K562 (cell line): ENCODE measurements around the gene CDK5R1. TPM values are rescaled to one million over a fixed set of nuclear protein-coding genes. Genes with fewer than 3 reads are reported as not detected.

Experiments used
- ATF4 ChIP-seq: fragments of 450-650 bp; formaldehyde crosslinking; IDR thresholded peaks from 2 replicates; pipeline ENCODE4 v1.4.0; 2022; ENCODE audit warnings: mild to moderate bottlenecking, moderate library complexity
- CBFB ChIP-seq: sonication (generic); formaldehyde crosslinking; IDR thresholded peaks from 2 replicates; pipeline ENCODE4 v1.4.0; 2020; ENCODE audit warnings: mild to moderate bottlenecking, missing genetic modification reagents
- CCAR2 ChIP-seq: fragments of 200-400 bp; formaldehyde crosslinking; IDR thresholded peaks from 2 replicates; pipeline ENCODE4 v1.6.1; 2017; ENCODE audit warnings: mild to moderate bottlenecking, low read depth, low read length
- E2F3 ChIP-seq: fragments of 250-450 bp; sonication (Bioruptor Pico); IDR thresholded peaks from 2 replicates; pipeline ENCODE4 v1.4.0; 2020; ENCODE audit warnings: mild to moderate bottlenecking
- ESRRA ChIP-seq: fragments of 450-650 bp; IDR thresholded peaks from 2 replicates; pipeline ENCODE4 v1.6.1; 2014; ENCODE audit warnings: low read depth, mild to moderate bottlenecking, moderate library complexity, borderline replicate concordance
- HSF4 ChIP-seq: fragments of 250-450 bp; sonication (Bioruptor Pico); IDR thresholded peaks from 2 replicates; pipeline ENCODE4 v2.1.2; 2022; ENCODE audit warnings: mild to moderate bottlenecking, moderate library complexity, borderline replicate concordance
- KDM5B ChIP-seq: fragments of 200-600 bp; sonication (generic); IDR thresholded peaks from 2 replicates; pipeline ENCODE4 v1.6.1; 2012; ENCODE audit warnings: low read depth, mild to moderate bottlenecking, moderate library complexity, low read length, control low read depth, inconsistent platforms; ENCODE audit not compliant: insufficient replicate concordance
- MED1 ChIP-seq: sonication (generic); formaldehyde crosslinking; IDR thresholded peaks from 2 replicates; pipeline ENCODE4 v1.8.1; 2023; ENCODE audit warnings: missing genetic modification reagents, borderline replicate concordance
- MXI1 ChIP-seq: IDR thresholded peaks from 2 replicates; pipeline ENCODE4 v1.6.1; 2011; ENCODE audit warnings: low read depth, mild to moderate bottlenecking, improper control_type of control experiment, low read length
- NCOR1 ChIP-seq: fragments of 450-650 bp; IDR thresholded peaks from 2 replicates; pipeline ENCODE4 v1.6.1; 2016; ENCODE audit warnings: mild to moderate bottlenecking, moderate library complexity
- NFIC ChIP-seq: fragments of 450-650 bp; IDR thresholded peaks from 2 replicates; pipeline ENCODE4 v1.6.1; 2017; ENCODE audit warnings: mild to moderate bottlenecking, inconsistent platforms
- PHF21A ChIP-seq: fragments of 450-650 bp; IDR thresholded peaks from 2 replicates; pipeline ENCODE4 v1.6.1; 2017; ENCODE audit warnings: low read depth, borderline replicate concordance
- SAP30 ChIP-seq: fragments of 200-600 bp; sonication (generic); IDR thresholded peaks from 2 replicates; pipeline ENCODE4 v1.6.1; 2012; ENCODE audit warnings: borderline replicate concordance, low read depth, mild to moderate bottlenecking, moderate library complexity, low read length, control low read depth, inconsistent platforms; ENCODE audit not compliant: insufficient read depth, poor library complexity, severe bottlenecking
- SRSF9 ChIP-seq: fragments of 200-400 bp; formaldehyde crosslinking; IDR thresholded peaks from 2 replicates; pipeline ENCODE4 v1.6.1; 2017; ENCODE audit warnings: low read depth, low read length, borderline replicate concordance
- TCF15 ChIP-seq: fragments of 250-450 bp; sonication (Bioruptor Pico); IDR thresholded peaks from 2 replicates; pipeline ENCODE4 v1.8.0; 2022; ENCODE audit warnings: moderate library complexity, mild to moderate bottlenecking, inconsistent platforms
- ZNF354B ChIP-seq: fragments of 250-450 bp; sonication (Bioruptor Pico); IDR thresholded peaks from 2 replicates; pipeline ENCODE4 v1.4.0; 2020
- ZNF766 ChIP-seq: fragments of 200-800 bp; sonication (Bioruptor generic); conservative IDR thresholded peaks from 2 replicates; pipeline ENCODE4 v1.6.1; 2016; ENCODE audit warnings: missing genetic modification characterization, missing compliant biosample characterization
- polyA plus RNA-seq, 8 experiments: library from polyadenylated mRNA; depleted of rRNA in 4 of 8; stranded (reverse) in 5 of 8; unstranded in 3 of 8; fragments of >200 nt; fragmentation: Nextera tagmentation in 2 of 8; fragmentation: Illumina TruSeq in 1 of 8; extraction: Ambion mirVana in 2 of 8; extraction: Trizol in 1 of 8; gene quantifications; 2 replicates each; pipeline versions ENCODE4 v1.2.1 to v1.2.3, GENCODE V29; 2011 to 2014; ENCODE audit warnings: inconsistent platforms in 1 of 8, missing spikeins in 1 of 8
- total RNA-seq, 7 experiments: library from RNA; depleted of rRNA in 6 of 7; stranded (reverse); fragments of >200 nt in 6 of 7; fragmentation: Illumina TruSeq in 2 of 7; extraction: Trizol in 2 of 7; gene quantifications; 2 replicates each; pipeline versions ENCODE4 v1.2.1 to v1.2.3, GENCODE V29; 2011 to 2021; ENCODE audit warnings: low replicate concordance in 1 of 7
- TF ChIP-seq, protein P1 (sequence below): fragments of 450-650 bp; IDR thresholded peaks from 2 replicates; pipeline ENCODE4 v1.6.1; 2017; ENCODE audit warnings: antibody characterized with exemption
- TF ChIP-seq, protein P2 (sequence below): sonication (generic); formaldehyde crosslinking; IDR thresholded peaks from 2 replicates; pipeline ENCODE4 v1.8.0; 2022; ENCODE audit warnings: missing genetic modification reagents, mild to moderate bottlenecking, moderate library complexity, borderline replicate concordance
- TF ChIP-seq, protein P3 (sequence below): fragments of 250-450 bp; sonication (Bioruptor Pico); IDR thresholded peaks from 2 replicates; pipeline ENCODE4 v1.5.0; 2020; ENCODE audit warnings: mild to moderate bottlenecking, borderline replicate concordance

Gene CDK5R1
- total and polyA plus RNA-seq, 9 of the 15 experiments (the other 6 are each of a cell fraction or from before 2014, with no cell fraction given), result 0.10 to 4.8 (median 2.3) TPM

GRCh38 chr17:32486701-32487472, at the start of gene CDK5R1 (continued):
- TF ChIP-seq ESRRA (no peak), ZNF766 (CRISPR knock-in tag) (peak; percentile 63; the same call in 1 of the 2 replicates), NFIC (no peak), TCF15 (CRISPR knock-in tag) (no peak), NCOR1 (no peak), PHF21A (no peak), ATF4 (CRISPR knock-in tag) (no peak), HSF4 (CRISPR knock-in tag) (no peak), SAP30 (no peak), E2F3 (no peak), CCAR2 (no peak), ZNF354B (CRISPR knock-in tag) (no peak), MXI1 (no peak), CBFB (CRISPR knock-in tag) (no peak), KDM5B (no peak), MED1 (CRISPR knock-in tag) (no peak), SRSF9 (no peak)
- TF ChIP-seq, protein P1, sequence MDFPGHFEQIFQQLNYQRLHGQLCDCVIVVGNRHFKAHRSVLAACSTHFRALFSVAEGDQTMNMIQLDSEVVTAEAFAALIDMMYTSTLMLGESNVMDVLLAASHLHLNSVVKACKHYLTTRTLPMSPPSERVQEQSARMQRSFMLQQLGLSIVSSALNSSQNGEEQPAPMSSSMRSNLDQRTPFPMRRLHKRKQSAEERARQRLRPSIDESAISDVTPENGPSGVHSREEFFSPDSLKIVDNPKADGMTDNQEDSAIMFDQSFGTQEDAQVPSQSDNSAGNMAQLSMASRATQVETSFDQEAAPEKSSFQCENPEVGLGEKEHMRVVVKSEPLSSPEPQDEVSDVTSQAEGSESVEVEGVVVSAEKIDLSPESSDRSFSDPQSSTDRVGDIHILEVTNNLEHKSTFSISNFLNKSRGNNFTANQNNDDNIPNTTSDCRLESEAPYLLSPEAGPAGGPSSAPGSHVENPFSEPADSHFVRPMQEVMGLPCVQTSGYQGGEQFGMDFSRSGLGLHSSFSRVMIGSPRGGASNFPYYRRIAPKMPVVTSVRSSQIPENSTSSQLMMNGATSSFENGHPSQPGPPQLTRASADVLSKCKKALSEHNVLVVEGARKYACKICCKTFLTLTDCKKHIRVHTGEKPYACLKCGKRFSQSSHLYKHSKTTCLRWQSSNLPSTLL, result no peak
- TF ChIP-seq, protein P2, sequence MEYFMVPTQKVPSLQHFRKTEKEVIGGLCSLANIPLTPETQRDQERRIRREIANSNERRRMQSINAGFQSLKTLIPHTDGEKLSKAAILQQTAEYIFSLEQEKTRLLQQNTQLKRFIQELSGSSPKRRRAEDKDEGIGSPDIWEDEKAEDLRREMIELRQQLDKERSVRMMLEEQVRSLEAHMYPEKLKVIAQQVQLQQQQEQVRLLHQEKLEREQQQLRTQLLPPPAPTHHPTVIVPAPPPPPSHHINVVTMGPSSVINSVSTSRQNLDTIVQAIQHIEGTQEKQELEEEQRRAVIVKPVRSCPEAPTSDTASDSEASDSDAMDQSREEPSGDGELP (CRISPR knock-in tag), result no peak
- TF ChIP-seq, protein P3, sequence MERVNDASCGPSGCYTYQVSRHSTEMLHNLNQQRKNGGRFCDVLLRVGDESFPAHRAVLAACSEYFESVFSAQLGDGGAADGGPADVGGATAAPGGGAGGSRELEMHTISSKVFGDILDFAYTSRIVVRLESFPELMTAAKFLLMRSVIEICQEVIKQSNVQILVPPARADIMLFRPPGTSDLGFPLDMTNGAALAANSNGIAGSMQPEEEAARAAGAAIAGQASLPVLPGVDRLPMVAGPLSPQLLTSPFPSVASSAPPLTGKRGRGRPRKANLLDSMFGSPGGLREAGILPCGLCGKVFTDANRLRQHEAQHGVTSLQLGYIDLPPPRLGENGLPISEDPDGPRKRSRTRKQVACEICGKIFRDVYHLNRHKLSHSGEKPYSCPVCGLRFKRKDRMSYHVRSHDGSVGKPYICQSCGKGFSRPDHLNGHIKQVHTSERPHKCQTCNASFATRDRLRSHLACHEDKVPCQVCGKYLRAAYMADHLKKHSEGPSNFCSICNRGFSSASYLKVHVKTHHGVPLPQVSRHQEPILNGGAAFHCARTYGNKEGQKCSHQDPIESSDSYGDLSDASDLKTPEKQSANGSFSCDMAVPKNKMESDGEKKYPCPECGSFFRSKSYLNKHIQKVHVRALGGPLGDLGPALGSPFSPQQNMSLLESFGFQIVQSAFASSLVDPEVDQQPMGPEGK (CRISPR knock-in tag), result no peak
